HEK293 (cell line): ENCODE data around the gene SETDB2.

Experiments used
- CTCF ChIA-PET: fragments of 350-600 bp; formaldehyde crosslinking; extraction: SDS; loops from one replicate; lab custom pipeline; 2021; ENCODE audit warnings: antibody characterized with exemption; lab: Yijun Ruan, JAX
- POLR2A ChIA-PET: fragments of 300-600 bp; formaldehyde crosslinking; extraction: SDS; loops from one replicate; lab custom pipeline; 2020; ENCODE audit warnings: antibody characterized with exemption, inconsistent platforms; lab: Yijun Ruan, JAX
- H3K27ac ChIP-seq: fragments of 200-500 bp; sonication (Bioruptor generic); 2 replicates; pipeline ENCODE4 v1.5.1; 2014; ENCODE audit warnings: low read depth, low read length, control low read depth, inconsistent platforms; ENCODE audit errors: extremely low read depth
- H3K36me3 ChIP-seq, 2 experiments: fragments of 200-500 bp in 1 of 2; sonication (Bioruptor generic) in 1 of 2; 1 replicate in 1 of 2; 2 replicates in 1 of 2; pipeline ENCODE4 v1.5.1; 2014 to 2017; ENCODE audit warnings: inconsistent platforms in 2 of 2, low read length in 2 of 2; ENCODE audit not compliant: control insufficient read depth in 2 of 2, insufficient read depth in 1 of 2
- H3K4me1 ChIP-seq: fragments of 200-500 bp; sonication (Bioruptor generic); 2 replicates; pipeline ENCODE4 v1.5.1; 2014; ENCODE audit warnings: mild to moderate bottlenecking, low read length, inconsistent platforms; ENCODE audit not compliant: control insufficient read depth, insufficient read depth
- H3K4me3 ChIP-seq: 2 replicates; pipeline ENCODE4 v1.5.1; 2011; ENCODE audit warnings: low read depth, mild to moderate bottlenecking, control low read depth, low read length, moderate library complexity
- H3K9me3 ChIP-seq: fragments of 200-500 bp; sonication (Bioruptor generic); 2 replicates; pipeline ENCODE4 v1.5.1; 2014; ENCODE audit warnings: low read depth, low read length, inconsistent platforms; ENCODE audit not compliant: control insufficient read depth, insufficient read depth
- OSR2 ChIP-seq: fragments of 450-650 bp; formaldehyde crosslinking; IDR thresholded peaks from 2 replicates; pipeline ENCODE4 v1.5.1; 2016; ENCODE audit warnings: missing biosample characterization, missing genetic modification characterization
- PRDM1 ChIP-seq: fragments of 450-650 bp; formaldehyde crosslinking; IDR thresholded peaks from 2 replicates; pipeline ENCODE4; 2016; ENCODE audit warnings: missing biosample characterization, missing genetic modification characterization
- TCF7L2 ChIP-seq: IDR thresholded peaks from 2 replicates; pipeline ENCODE4 v1.6.1; 2011; ENCODE audit warnings: low read depth, mild to moderate bottlenecking, inconsistent platforms, low read length, moderate library complexity, borderline replicate concordance
- ZBTB21 ChIP-seq: fragments of 450-650 bp; formaldehyde crosslinking; IDR thresholded peaks from 2 replicates; pipeline ENCODE4 v1.5.1; 2017; ENCODE audit warnings: missing biosample characterization, missing genetic modification characterization
- ZFHX2 ChIP-seq: fragments of 450-650 bp; formaldehyde crosslinking; conservative IDR thresholded peaks from 2 replicates; pipeline ENCODE4 v1.5.1; 2016; ENCODE audit warnings: missing biosample characterization, missing genetic modification characterization
- ZIC2 ChIP-seq: fragments of 450-650 bp; formaldehyde crosslinking; IDR thresholded peaks from 2 replicates; pipeline ENCODE4 v1.5.1; 2016; ENCODE audit warnings: missing biosample characterization, missing genetic modification characterization
- ZNF121 ChIP-seq: fragments of 450-650 bp; formaldehyde crosslinking; IDR thresholded peaks from 2 replicates; pipeline ENCODE4 v1.5.1; 2016; ENCODE audit warnings: missing biosample characterization, missing genetic modification characterization
- ZNF324 ChIP-seq: fragments of 450-650 bp; formaldehyde crosslinking; IDR thresholded peaks from 2 replicates; pipeline ENCODE4 v1.5.1; 2016; ENCODE audit warnings: missing biosample characterization, missing genetic modification characterization
- ZNF350 ChIP-seq: fragments of 450-650 bp; formaldehyde crosslinking; IDR thresholded peaks from 2 replicates; pipeline ENCODE4 v1.5.0; 2017; ENCODE audit warnings: missing biosample characterization, mild to moderate bottlenecking, missing genetic modification characterization
- ZNF394 ChIP-seq: fragments of 450-650 bp; formaldehyde crosslinking; IDR thresholded peaks from 2 replicates; pipeline ENCODE4 v1.5.1; 2016; ENCODE audit warnings: missing biosample characterization, missing genetic modification characterization, mild to moderate bottlenecking, moderate library complexity, borderline replicate concordance
- ZNF610 ChIP-seq: fragments of 450-650 bp; formaldehyde crosslinking; IDR thresholded peaks from 2 replicates; pipeline ENCODE4 v1.5.1; 2016; ENCODE audit warnings: missing biosample characterization, missing genetic modification characterization, borderline replicate concordance
- ZNF626 ChIP-seq: fragments of 450-650 bp; sonication (Bioruptor Pico); formaldehyde crosslinking; IDR thresholded peaks from 2 replicates; pipeline ENCODE4 v1.5.1; 2018; ENCODE audit warnings: missing biosample characterization, missing genetic modification characterization, inconsistent platforms
- TF ChIP-seq, protein P1 (sequence below): fragments of 450-650 bp; formaldehyde crosslinking; IDR thresholded peaks from 2 replicates; pipeline ENCODE4 v1.5.1; 2016; ENCODE audit warnings: missing biosample characterization, missing genetic modification characterization, borderline replicate concordance
- TF ChIP-seq, protein P2 (sequence below): fragments of 450-650 bp; formaldehyde crosslinking; IDR thresholded peaks from 2 replicates; pipeline ENCODE4 v1.5.1; 2016; ENCODE audit warnings: missing biosample characterization, missing genetic modification characterization
- TF ChIP-seq, protein P3 (sequence below): fragments of 450-650 bp; formaldehyde crosslinking; IDR thresholded peaks from 2 replicates; pipeline ENCODE4 v1.5.1; 2016; ENCODE audit warnings: missing biosample characterization, missing genetic modification characterization
- TF ChIP-seq, protein P4 (sequence below): fragments of 450-650 bp; formaldehyde crosslinking; IDR thresholded peaks from 2 replicates; pipeline ENCODE4 v1.5.1; 2016; ENCODE audit warnings: missing biosample characterization, missing genetic modification characterization, borderline replicate concordance
- TF ChIP-seq, protein P5 (sequence below): fragments of 450-650 bp; formaldehyde crosslinking; IDR thresholded peaks from 2 replicates; pipeline ENCODE4 v1.5.1; 2016; ENCODE audit warnings: missing biosample characterization, missing genetic modification characterization

SETDB2 gene

DNA sequence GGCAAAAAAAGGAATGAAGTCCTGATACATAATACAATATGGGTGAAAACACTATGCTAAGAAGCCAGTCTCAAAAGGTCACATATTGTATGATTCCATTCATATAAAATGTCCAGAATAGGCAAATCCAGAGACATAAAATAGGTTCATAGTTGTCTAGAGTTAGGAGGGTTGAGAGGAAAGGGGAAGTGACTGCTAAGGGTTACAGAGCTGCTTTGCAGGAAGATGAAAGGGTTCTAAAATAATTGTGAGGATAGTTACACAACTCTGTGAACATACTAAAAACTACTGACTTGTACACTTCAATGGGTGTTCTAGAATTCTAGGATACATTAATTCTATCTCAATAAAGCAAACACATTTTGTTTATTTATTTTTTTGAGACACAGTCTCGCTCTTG lies 25.9 kb upstream of the SETDB2 start (continued):
- TF ChIP-seq, protein P1, sequence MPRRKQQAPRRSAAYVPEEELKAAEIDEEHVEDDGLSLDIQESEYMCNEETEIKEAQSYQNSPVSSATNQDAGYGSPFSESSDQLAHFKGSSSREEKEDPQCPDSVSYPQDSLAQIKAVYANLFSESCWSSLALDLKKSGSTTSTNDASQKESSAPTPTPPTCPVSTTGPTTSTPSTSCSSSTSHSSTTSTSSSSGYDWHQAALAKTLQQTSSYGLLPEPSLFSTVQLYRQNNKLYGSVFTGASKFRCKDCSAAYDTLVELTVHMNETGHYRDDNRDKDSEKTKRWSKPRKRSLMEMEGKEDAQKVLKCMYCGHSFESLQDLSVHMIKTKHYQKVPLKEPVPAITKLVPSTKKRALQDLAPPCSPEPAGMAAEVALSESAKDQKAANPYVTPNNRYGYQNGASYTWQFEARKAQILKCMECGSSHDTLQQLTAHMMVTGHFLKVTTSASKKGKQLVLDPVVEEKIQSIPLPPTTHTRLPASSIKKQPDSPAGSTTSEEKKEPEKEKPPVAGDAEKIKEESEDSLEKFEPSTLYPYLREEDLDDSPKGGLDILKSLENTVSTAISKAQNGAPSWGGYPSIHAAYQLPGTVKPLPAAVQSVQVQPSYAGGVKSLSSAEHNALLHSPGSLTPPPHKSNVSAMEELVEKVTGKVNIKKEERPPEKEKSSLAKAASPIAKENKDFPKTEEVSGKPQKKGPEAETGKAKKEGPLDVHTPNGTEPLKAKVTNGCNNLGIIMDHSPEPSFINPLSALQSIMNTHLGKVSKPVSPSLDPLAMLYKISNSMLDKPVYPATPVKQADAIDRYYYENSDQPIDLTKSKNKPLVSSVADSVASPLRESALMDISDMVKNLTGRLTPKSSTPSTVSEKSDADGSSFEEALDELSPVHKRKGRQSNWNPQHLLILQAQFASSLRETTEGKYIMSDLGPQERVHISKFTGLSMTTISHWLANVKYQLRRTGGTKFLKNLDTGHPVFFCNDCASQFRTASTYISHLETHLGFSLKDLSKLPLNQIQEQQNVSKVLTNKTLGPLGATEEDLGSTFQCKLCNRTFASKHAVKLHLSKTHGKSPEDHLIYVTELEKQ (tag by site-specific recombination): no peak
- TF ChIP-seq ZIC2 (tag by site-specific recombination): no peak
- TF ChIP-seq, protein P2, sequence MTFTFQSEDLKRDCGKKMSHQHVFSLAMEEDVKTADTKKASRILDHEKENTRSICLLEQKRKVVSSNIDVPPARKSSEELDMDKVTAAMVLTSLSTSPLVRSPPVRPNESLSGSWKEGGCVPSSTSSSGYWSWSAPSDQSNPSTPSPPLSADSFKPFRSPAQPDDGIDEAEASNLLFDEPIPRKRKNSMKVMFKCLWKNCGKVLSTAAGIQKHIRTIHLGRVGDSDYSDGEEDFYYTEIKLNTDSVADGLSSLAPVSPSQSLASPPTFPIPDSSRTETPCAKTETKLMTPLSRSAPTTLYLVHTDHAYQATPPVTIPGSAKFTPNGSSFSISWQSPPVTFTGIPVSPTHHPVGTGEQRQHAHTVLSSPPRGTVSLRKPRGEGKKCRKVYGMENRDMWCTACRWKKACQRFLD (tag by site-specific recombination): no peak
- no peak for TF ChIP-seq ZBTB21 (tag by site-specific recombination)
- TF ChIP-seq ZNF626 (tag by site-specific recombination): no peak
- TF ChIP-seq ZNF121 (tag by site-specific recombination): no peak
- TF ChIP-seq, protein P3, sequence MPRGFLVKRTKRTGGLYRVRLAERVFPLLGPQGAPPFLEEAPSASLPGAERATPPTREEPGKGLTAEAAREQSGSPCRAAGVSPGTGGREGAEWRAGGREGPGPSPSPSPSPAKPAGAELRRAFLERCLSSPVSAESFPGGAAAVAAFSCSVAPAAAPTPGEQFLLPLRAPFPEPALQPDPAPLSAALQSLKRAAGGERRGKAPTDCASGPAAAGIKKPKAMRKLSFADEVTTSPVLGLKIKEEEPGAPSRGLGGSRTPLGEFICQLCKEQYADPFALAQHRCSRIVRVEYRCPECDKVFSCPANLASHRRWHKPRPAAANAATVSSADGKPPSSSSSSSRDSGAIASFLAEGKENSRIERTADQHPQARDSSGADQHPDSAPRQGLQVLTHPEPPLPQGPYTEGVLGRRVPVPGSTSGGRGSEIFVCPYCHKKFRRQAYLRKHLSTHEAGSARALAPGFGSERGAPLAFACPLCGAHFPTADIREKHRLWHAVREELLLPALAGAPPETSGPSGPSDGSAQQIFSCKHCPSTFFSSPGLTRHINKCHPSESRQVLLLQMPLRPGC (tag by site-specific recombination): no peak
- no peak for TF ChIP-seq ZNF610

DNA sequence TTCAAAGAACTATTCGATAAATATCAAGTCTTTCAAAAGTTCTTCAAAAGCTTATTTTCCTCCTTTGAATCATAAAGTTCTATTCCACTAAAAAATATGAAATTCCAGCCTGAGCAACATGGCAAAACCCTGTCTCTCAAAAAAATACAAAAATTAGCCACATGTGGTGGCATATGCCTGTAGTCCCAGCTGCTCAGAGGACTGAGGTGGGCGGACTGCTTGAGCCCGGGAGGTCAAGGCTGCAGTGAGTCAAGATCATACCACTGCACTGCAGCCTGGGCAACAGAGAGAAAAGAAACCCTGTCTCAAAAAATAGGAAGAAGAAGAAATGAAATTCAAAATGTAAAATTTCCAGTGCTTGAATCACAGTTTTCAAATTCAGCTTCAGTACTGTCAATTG lies 24.8 kb upstream of the SETDB2 start:
- no peak overlapping the region for H3K4me3 ChIP-seq
- no peaks in the 10 kb centered on the region for H3K36me3 ChIP-seq
- ChIA-PET POLR2A (no interaction called here), CTCF (no interaction called here)
- no peaks in the 10 kb centered on the region for H3K9me3 ChIP-seq
- no peaks in the 10 kb centered on the region for H3K4me1 ChIP-seq
- no peak overlapping the region for H3K27ac ChIP-seq
- TF ChIP-seq, protein P4, sequence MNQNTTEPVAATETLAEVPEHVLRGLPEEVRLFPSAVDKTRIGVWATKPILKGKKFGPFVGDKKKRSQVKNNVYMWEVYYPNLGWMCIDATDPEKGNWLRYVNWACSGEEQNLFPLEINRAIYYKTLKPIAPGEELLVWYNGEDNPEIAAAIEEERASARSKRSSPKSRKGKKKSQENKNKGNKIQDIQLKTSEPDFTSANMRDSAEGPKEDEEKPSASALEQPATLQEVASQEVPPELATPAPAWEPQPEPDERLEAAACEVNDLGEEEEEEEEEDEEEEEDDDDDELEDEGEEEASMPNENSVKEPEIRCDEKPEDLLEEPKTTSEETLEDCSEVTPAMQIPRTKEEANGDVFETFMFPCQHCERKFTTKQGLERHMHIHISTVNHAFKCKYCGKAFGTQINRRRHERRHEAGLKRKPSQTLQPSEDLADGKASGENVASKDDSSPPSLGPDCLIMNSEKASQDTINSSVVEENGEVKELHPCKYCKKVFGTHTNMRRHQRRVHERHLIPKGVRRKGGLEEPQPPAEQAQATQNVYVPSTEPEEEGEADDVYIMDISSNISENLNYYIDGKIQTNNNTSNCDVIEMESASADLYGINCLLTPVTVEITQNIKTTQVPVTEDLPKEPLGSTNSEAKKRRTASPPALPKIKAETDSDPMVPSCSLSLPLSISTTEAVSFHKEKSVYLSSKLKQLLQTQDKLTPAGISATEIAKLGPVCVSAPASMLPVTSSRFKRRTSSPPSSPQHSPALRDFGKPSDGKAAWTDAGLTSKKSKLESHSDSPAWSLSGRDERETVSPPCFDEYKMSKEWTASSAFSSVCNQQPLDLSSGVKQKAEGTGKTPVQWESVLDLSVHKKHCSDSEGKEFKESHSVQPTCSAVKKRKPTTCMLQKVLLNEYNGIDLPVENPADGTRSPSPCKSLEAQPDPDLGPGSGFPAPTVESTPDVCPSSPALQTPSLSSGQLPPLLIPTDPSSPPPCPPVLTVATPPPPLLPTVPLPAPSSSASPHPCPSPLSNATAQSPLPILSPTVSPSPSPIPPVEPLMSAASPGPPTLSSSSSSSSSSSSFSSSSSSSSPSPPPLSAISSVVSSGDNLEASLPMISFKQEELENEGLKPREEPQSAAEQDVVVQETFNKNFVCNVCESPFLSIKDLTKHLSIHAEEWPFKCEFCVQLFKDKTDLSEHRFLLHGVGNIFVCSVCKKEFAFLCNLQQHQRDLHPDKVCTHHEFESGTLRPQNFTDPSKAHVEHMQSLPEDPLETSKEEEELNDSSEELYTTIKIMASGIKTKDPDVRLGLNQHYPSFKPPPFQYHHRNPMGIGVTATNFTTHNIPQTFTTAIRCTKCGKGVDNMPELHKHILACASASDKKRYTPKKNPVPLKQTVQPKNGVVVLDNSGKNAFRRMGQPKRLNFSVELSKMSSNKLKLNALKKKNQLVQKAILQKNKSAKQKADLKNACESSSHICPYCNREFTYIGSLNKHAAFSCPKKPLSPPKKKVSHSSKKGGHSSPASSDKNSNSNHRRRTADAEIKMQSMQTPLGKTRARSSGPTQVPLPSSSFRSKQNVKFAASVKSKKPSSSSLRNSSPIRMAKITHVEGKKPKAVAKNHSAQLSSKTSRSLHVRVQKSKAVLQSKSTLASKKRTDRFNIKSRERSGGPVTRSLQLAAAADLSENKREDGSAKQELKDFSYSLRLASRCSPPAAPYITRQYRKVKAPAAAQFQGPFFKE: no peak
- no peak for TF ChIP-seq ZNF324 (tag by site-specific recombination)
- TF ChIP-seq ZNF394 (tag by site-specific recombination): no peak
- TF ChIP-seq TCF7L2: no peak
- TF ChIP-seq PRDM1 (tag by site-specific recombination): no peak
- TF ChIP-seq ZFHX2 (tag by site-specific recombination): 0 out of 2 replicates have a peak, but pooled peaks have one; percentile 8
- TF ChIP-seq, protein P5, sequence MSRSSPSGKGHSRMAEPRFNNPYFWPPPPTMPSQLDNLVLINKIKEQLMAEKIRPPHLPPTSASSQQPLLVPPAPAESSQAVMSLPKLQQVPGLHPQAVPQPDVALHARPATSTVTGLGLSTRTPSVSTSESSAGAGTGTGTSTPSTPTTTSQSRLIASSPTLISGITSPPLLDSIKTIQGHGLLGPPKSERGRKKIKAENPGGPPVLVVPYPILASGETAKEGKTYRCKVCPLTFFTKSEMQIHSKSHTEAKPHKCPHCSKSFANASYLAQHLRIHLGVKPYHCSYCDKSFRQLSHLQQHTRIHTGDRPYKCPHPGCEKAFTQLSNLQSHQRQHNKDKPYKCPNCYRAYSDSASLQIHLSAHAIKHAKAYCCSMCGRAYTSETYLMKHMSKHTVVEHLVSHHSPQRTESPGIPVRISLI: no peak
- TF ChIP-seq OSR2 (tag by site-specific recombination): no peak
- TF ChIP-seq ZNF350: no peak
